BJ (cell line): ENCODE data around the gene EMILIN1. TPM values are rescaled to one million over a fixed set of nuclear protein-coding genes. Genes with fewer than 3 reads are reported as not detected.

Experiments used
- CTCF ChIA-PET: fragments of 350-600 bp; formaldehyde crosslinking; extraction: SDS; loops from one replicate; lab custom pipeline; 2021; ENCODE audit warnings: antibody characterized with exemption, inconsistent platforms; lab: Yijun Ruan, JAX
- POLR2A ChIA-PET: fragments of 300-600 bp; sonication (Branson Sonifier 250); formaldehyde crosslinking; extraction: SDS; loops from one replicate; lab custom pipeline; 2021; ENCODE audit warnings: antibody characterized with exemption; lab: Charles Lee
- DNase-seq: peaks from one replicate; pipeline ENCODE4 v3.0.0-alpha.2; 2011; ENCODE audit warnings: low read depth
- H3K27me3 ChIP-seq: 2 replicates; pipeline ENCODE4 v1.6.0; 2011; ENCODE audit warnings: low read length; ENCODE audit not compliant: control insufficient read depth, insufficient read depth
- H3K36me3 ChIP-seq: 2 replicates; pipeline ENCODE4 v1.5.1; 2011; ENCODE audit warnings: low read length; ENCODE audit not compliant: control insufficient read depth, insufficient read depth
- H3K4me3 ChIP-seq: 2 replicates; pipeline ENCODE4 v1.5.1; 2011; ENCODE audit warnings: low read depth, mild to moderate bottlenecking, control low read depth, low read length
- CTCF ChIP-seq: IDR thresholded peaks from 2 replicates; pipeline ENCODE4 v1.5.1; 2011; ENCODE audit warnings: low read depth, mild to moderate bottlenecking, control low read depth, inconsistent platforms, low read length, moderate library complexity; ENCODE audit not compliant: insufficient read depth
- polyA plus RNA-seq: library from polyadenylated mRNA; depleted of rRNA; stranded (reverse); fragments of >200 nt; gene quantifications from 2 replicates; pipeline ENCODE4 v1.2.3, GENCODE V29; 2011; rRNA removed

Gene EMILIN1
- polyA plus RNA-seq, 1 experiment, result 81.3 TPM

GRCh38 chr2:27133905-27134780, 55.7 kb downstream of the EMILIN1 start, which contains the start of gene PREB:
TSS of gene PREB (minus strand) at chr2:27134636. CDS start at chr2:27134421, 215 bp downstream.
- ChIA-PET POLR2A (interaction anchor here (0.6 kb wide), 1 partner anchor 78 kb away, joined by 3 read pairs; the partner anchor contains the start of genes ATRAID and SLC5A6), CTCF (interaction anchor here (0.7 to 2.1 kb wide), 11 partner anchors 10 to 169 kb away, joined by 3 to 9 read pairs (median 5); partner anchors contain the start of gene ABHD1)
- Histone ChIP-seq H3K27me3 (peaks cover 4% of the 10 kb centered on the region; the same call in 1 of the 2 replicates), H3K4me3 (peak within 1 kb of the TSS; percentile 82), H3K36me3 (peaks cover 18% of the 10 kb centered on the region)
- TF ChIP-seq CTCF, result peak; percentile 50
- DNase-seq, result peak; percentile 77

DNA sequence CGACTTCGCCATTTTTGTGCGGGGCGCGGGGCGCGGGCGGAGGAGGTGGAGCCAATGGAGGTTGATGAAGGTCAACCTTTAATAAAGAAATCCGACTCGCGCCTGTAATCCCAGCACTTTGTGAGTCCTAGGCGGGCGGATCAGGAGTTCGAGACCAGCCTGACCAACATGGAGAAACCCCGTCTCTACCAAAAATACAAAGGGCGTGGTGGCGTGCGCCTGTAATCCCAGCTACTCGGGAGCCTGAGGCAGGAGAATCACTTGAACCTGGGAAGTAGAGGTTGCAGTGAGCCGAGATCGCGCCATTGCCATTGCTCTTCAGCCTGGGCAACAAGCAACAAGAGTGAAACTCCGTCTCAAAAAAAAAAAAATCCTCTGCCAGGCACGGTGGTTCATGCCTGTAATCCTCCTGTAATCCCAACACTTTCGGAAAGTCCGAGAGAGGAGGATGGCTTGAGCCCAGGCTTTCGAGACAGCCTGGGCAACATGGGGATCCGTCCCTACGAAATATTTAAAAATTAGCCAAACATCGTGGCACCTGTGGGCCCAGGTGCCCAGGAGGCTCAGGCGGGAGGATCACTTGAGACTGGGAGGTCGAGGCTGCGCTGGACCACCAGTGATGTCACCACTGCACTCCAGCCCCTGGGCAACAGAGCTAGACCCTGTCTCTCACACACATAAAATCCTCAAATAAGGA, 56.5 kb downstream of the EMILIN1 start:
- CTCF ChIA-PET, result interaction anchor here (0.7 to 2.1 kb wide), 5 partner anchors 20 to 168 kb away, joined by 3 to 5 read pairs (median 5); no protein-coding TSS in a partner anchor
- DNase-seq, result no peak
- Histone ChIP-seq H3K36me3 (peaks cover 16% of the 10 kb centered on the region), H3K27me3 (peaks cover 4% of the 10 kb centered on the region; the same call in 1 of the 2 replicates), H3K4me3 (peak overlapping the region; percentile 18; the same call in 1 of the 2 replicates)
- TF ChIP-seq CTCF, result no peak
- POLR2A ChIA-PET, result interaction anchor here (0.6 kb wide), 1 partner anchor 77 kb away, joined by 3 read pairs; the partner anchor contains the start of genes ATRAID and SLC5A6

- H3K36me3 ChIP-seq, result peaks cover 14% of the 10 kb centered on the region
- CTCF ChIA-PET, result no interaction called here
- POLR2A ChIA-PET, result no interaction called here
- peaks cover 4% of the 10 kb centered on the region; the same call in 1 of the 2 replicates for H3K27me3 ChIP-seq
- no peak for DNase-seq
- no peak for TF ChIP-seq CTCF
- H3K4me3 ChIP-seq, result no peak overlapping the region
Measured at GRCh38 chr2:27135478-27135955, 57.1 kb downstream of the EMILIN1 start.

Other genes starting within 250 kb of the EMILIN1 start
- not detected in 2 replicates for gene DPYSL5, start 230.5 kb upstream of the EMILIN1 start, polyA plus RNA-seq
- gene MAPRE3, start 108.0 kb upstream of the EMILIN1 start, polyA plus RNA-seq, result 12.0 and 15.3 TPM in 2 replicates
- 145 and 235 TPM in 2 replicates for gene TMEM214, start 45.6 kb upstream of the EMILIN1 start, polyA plus RNA-seq
- gene AGBL5, start 26.9 kb upstream of the EMILIN1 start, polyA plus RNA-seq, result 25.9 and 32.7 TPM in 2 replicates
- gene OST4, start 7.0 kb upstream of the EMILIN1 start, polyA plus RNA-seq, result 755 and 887 TPM in 2 replicates
- gene KHK, start 8.2 kb downstream of the EMILIN1 start, polyA plus RNA-seq, result 0.33 and 0.43 TPM in 2 replicates
- gene CGREF1, start 40.5 kb downstream of the EMILIN1 start, polyA plus RNA-seq, result 4.8 and 6.9 TPM in 2 replicates
- 0.07 TPM in 1 of 2 replicates, not detected in the other for gene ABHD1, start 45.2 kb downstream of the EMILIN1 start, polyA plus RNA-seq
- gene PREB, start 56.0 kb downstream of the EMILIN1 start, polyA plus RNA-seq, result 54.9 and 84.0 TPM in 2 replicates
- gene PRR30, start 60.8 kb downstream of the EMILIN1 start, polyA plus RNA-seq, result not detected in 2 replicates
- gene TCF23, start 70.4 kb downstream of the EMILIN1 start, polyA plus RNA-seq, result not detected in 2 replicates
- gene ATRAID, start 133.4 kb downstream of the EMILIN1 start, polyA plus RNA-seq, result 217 and 268 TPM in 2 replicates
- 22.3 and 33.7 TPM in 2 replicates for gene SLC5A6, start 133.7 kb downstream of the EMILIN1 start, polyA plus RNA-seq
- 12.4 and 26.6 TPM in 2 replicates for gene CAD, start 138.8 kb downstream of the EMILIN1 start, polyA plus RNA-seq
- gene SLC30A3, start 184.4 kb downstream of the EMILIN1 start, polyA plus RNA-seq, result 0.06 and 0.10 TPM in 2 replicates
- gene DNAJC5G, start 196.8 kb downstream of the EMILIN1 start, polyA plus RNA-seq, result not detected in 2 replicates
- gene TRIM54, start 203.8 kb downstream of the EMILIN1 start, polyA plus RNA-seq, result 0.05 TPM in 1 of 2 replicates, not detected in the other
- 0.17 and 0.34 TPM in 2 replicates for gene UCN, start 229.8 kb downstream of the EMILIN1 start, polyA plus RNA-seq
- gene MPV17, start 244.5 kb downstream of the EMILIN1 start, polyA plus RNA-seq, result 177 and 188 TPM in 2 replicates